Body of pancreas (tissue), 4 donors: ENCODE results near the gene MAGI3.

Experiments
- CTCF ChIP-seq, 7 experiments: fragments of 450-650 bp in 4 of 7; fragments of 200-600 bp in 3 of 7; sonication (generic) in 3 of 7; IDR thresholded peaks; one replicate each; pipeline ENCODE4 v1.5.1; 2016 to 2019; ENCODE audit warnings: antibody characterized with exemption in 7 of 7
- POLR2A ChIP-seq, 3 donors: fragments of 450-650 bp; IDR thresholded peaks; one replicate each; pipeline ENCODE4 v1.6.1; 2016; ENCODE audit warnings: antibody characterized with exemption in 3 of 3, mild to moderate bottlenecking in 2 of 3

DNA sequence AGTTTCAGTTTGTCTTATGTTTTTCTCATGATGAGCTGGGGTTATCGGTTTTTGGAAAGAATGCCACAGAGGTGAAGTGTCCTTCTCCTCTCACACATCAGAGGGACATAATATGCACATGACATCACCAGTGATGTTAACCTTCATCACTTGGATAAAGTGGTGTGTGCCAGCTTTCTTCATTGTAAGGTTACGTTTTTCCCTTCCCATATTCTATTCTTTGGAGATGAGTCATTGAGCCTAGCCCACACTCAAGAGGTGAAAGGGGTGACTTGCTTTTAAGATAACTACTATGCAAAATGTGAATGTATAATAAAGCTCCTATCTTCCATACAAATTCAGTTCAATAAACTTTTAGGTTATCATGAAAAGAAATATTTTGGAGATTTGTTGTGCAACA, 36.7 kb upstream of the MAGI3 start:
- TF ChIP-seq CTCF (IDR thresholded peaks at IDR 0.05) (no peak), POLR2A (IDR thresholded peaks at IDR 0.05) (no peak)
